ENCODE results near the gene RHO. TPM values are rescaled to one million over a fixed set of nuclear protein-coding genes. Genes with fewer than 3 reads are reported as not detected.
A peak's percentile ranks its signal among the peaks of the same experiment; 100 is the strongest.
"Not testable (repeated sequence)": the region's sequence is repeated elsewhere in the genome, so short reads cannot be mapped to it uniquely, and the experiment has no call there.

The RHO gene
- total RNA-seq, 2 donors from 2014 or later: not detected

- no peaks in the 10 kb centered on the region for H3K36me3 Mint-ChIP-seq
- no peak overlapping the region for H3K27ac Mint-ChIP-seq
- DNase-seq (ENCODE audit: low spot score in 2 of 2): no peak
- no peak for ATAC-seq
- no peaks in the 10 kb centered on the region for H3K9me3 Mint-ChIP-seq
Observed at GRCh38 chr3:129529436-129530210, 1.2 kb downstream of the RHO start.

- Mint-ChIP-seq H3K27ac (no peak overlapping the region), H3K9me3 (no peaks in the 10 kb centered on the region), H3K36me3 (no peaks in the 10 kb centered on the region)
- ATAC-seq (no peak), DNase-seq (ENCODE audit: low spot score in 2 of 2) (no peak)
Observed at GRCh38 chr3:129530251-129530791, 1.9 kb downstream of the RHO start.

GRCh38 chr3:129530821-129531220 is 2.4 kb downstream of the RHO start:
- no peak for DNase-seq (ENCODE audit: low spot score in 2 of 2)
- ATAC-seq: no peak
- Mint-ChIP-seq H3K27ac (no peak overlapping the region), H3K9me3 (no peaks in the 10 kb centered on the region), H3K36me3 (no peaks in the 10 kb centered on the region)

- DNase-seq (ENCODE audit: low spot score in 2 of 2) (no peak), ATAC-seq (no peak)
- H3K27ac Mint-ChIP-seq: peak overlapping the region in 1 of 2 donors; percentile 60
- H3K9me3 Mint-ChIP-seq: no peaks in the 10 kb centered on the region
- no peaks in the 10 kb centered on the region for H3K36me3 Mint-ChIP-seq
Observed at GRCh38 chr3:129531699-129532098, 3.3 kb downstream of the RHO start.

- ATAC-seq (no peak), DNase-seq (ENCODE audit: low spot score in 2 of 2) (no peak)
- H3K36me3 Mint-ChIP-seq: no peaks in the 10 kb centered on the region
- no peaks in the 10 kb centered on the region for H3K9me3 Mint-ChIP-seq
- H3K27ac Mint-ChIP-seq: peak overlapping the region in 1 of 2 donors; percentile 60
Observed at GRCh38 chr3:129532261-129532660, 3.8 kb downstream of the RHO start.

GRCh38 chr3:129533406-129533805 is 5.0 kb downstream of the RHO start:
- no peaks in the 10 kb centered on the region for H3K36me3 Mint-ChIP-seq
- ATAC-seq: no peak
- H3K27ac Mint-ChIP-seq: no peak overlapping the region
- H3K9me3 Mint-ChIP-seq: no peaks in the 10 kb centered on the region
- DNase-seq (ENCODE audit: low spot score in 2 of 2): no peak

- no peak for DNase-seq (ENCODE audit: low spot score in 2 of 2)
- Mint-ChIP-seq H3K36me3 (no peaks in the 10 kb centered on the region), H3K27ac (no peak overlapping the region), H3K9me3 (no peaks in the 10 kb centered on the region)
- no peak for ATAC-seq
Observed at GRCh38 chr3:129534428-129535027, 6.1 kb downstream of the RHO start.

GRCh38 chr3:129535075-129535474 is 6.6 kb downstream of the RHO start:
- DNase-seq (ENCODE audit: low spot score in 2 of 2) (no peak), ATAC-seq (no peak)
- Mint-ChIP-seq H3K9me3 (no peaks in the 10 kb centered on the region), H3K36me3 (no peaks in the 10 kb centered on the region), H3K27ac (no peak overlapping the region)

- no peaks in the 10 kb centered on the region for H3K9me3 Mint-ChIP-seq
- H3K36me3 Mint-ChIP-seq: no peaks in the 10 kb centered on the region
- no peak overlapping the region for H3K27ac Mint-ChIP-seq
- DNase-seq (ENCODE audit: low spot score in 2 of 2) (no peak), ATAC-seq (no peak)
Observed at GRCh38 chr3:129536374-129536667, 7.9 kb downstream of the RHO start.

GRCh38 chr3:129536804-129537203 is 8.4 kb downstream of the RHO start:
- no peak overlapping the region for H3K27ac Mint-ChIP-seq
- DNase-seq (ENCODE audit: low spot score in 2 of 2): no peak

GRCh38 chr3:129539206-129539605 is 10.8 kb downstream of the RHO start:
- Mint-ChIP-seq H3K27ac (no peak overlapping the region), H3K36me3 (no peaks in the 10 kb centered on the region), H3K9me3 (no peaks in the 10 kb centered on the region)
- no peak for ATAC-seq
- no peak for DNase-seq (ENCODE audit: low spot score in 2 of 2)

More at GRCh38 chr3:129536804-129537203, 8.4 kb downstream of the RHO start:
- no peaks in the 10 kb centered on the region for H3K36me3 Mint-ChIP-seq
- no peaks in the 10 kb centered on the region for H3K9me3 Mint-ChIP-seq
- ATAC-seq: no peak

GRCh38 chr3:129540776-129541516 is 12.5 kb downstream of the RHO start:
- no peaks in the 10 kb centered on the region for H3K36me3 Mint-ChIP-seq
- DNase-seq (ENCODE audit: low spot score in 2 of 2) (no peak), ATAC-seq (no peak)
- no peak overlapping the region for H3K27ac Mint-ChIP-seq
- no peaks in the 10 kb centered on the region for H3K9me3 Mint-ChIP-seq

GRCh38 chr3:129542747-129543146 is 14.3 kb downstream of the RHO start:
- ATAC-seq (no peak), DNase-seq (ENCODE audit: low spot score in 2 of 2) (no peak)
- Mint-ChIP-seq H3K27ac (no peak overlapping the region), H3K9me3 (no peaks in the 10 kb centered on the region), H3K36me3 (no peaks in the 10 kb centered on the region)

- Mint-ChIP-seq H3K9me3 (no peaks in the 10 kb centered on the region), H3K27ac (peak within 1 kb of the TSS in 1 of 2 donors; percentile 22), H3K36me3 (no peaks in the 10 kb centered on the region)
- ATAC-seq (no peak), DNase-seq (ENCODE audit: low spot score in 2 of 2) (no peak)
Observed at GRCh38 chr3:129543156-129543790, 14.8 kb downstream of the RHO start, which contains the start of gene H1-8. Gene H1-8 (plus strand): TSS chr3:129543175. CDS start chr3:129543219, 44 bp downstream.

GRCh38 chr3:129543999-129544398 is 15.6 kb downstream of the RHO start:
- DNase-seq (ENCODE audit: low spot score in 2 of 2) (no peak), ATAC-seq (no peak)
- H3K27ac Mint-ChIP-seq: peak overlapping the region in 1 of 2 donors; percentile 22
- H3K9me3 Mint-ChIP-seq: no peaks in the 10 kb centered on the region
- no peaks in the 10 kb centered on the region for H3K36me3 Mint-ChIP-seq

GRCh38 chr3:129545951-129546350 is 17.5 kb downstream of the RHO start:
- not testable (repeated sequence) for H3K9me3 Mint-ChIP-seq; H3K27ac Mint-ChIP-seq; ATAC-seq; DNase-seq (ENCODE audit: low spot score in 2 of 2); H3K36me3 Mint-ChIP-seq

- no peak for DNase-seq (ENCODE audit: low spot score in 2 of 2)
- Mint-ChIP-seq H3K9me3 (no peaks in the 10 kb centered on the region), H3K36me3 (no peaks in the 10 kb centered on the region), H3K27ac (no peak overlapping the region)
- ATAC-seq: no peak
Observed at GRCh38 chr3:129547241-129547640, 18.8 kb downstream of the RHO start.

All from activated naive CD4-positive, alpha-beta T cell treated with anti-CD3 and anti-CD28 coated beads, Interleukin-2, amount 50 U/mL, for 72 hours (primary cell).